Stimulated activated CD4-positive, alpha-beta T cell treated with anti-CD3 and anti-CD28 coated beads, Interleukin-15, amount 100 ng/mL, for 24 hours (primary cell): ENCODE results near the gene SLCO2B1.

Source experiments
- DNase-seq: peaks from one replicate; pipeline ENCODE4 v3.0.0-alpha.2; 2020

The SLCO2B1 gene

DNA sequence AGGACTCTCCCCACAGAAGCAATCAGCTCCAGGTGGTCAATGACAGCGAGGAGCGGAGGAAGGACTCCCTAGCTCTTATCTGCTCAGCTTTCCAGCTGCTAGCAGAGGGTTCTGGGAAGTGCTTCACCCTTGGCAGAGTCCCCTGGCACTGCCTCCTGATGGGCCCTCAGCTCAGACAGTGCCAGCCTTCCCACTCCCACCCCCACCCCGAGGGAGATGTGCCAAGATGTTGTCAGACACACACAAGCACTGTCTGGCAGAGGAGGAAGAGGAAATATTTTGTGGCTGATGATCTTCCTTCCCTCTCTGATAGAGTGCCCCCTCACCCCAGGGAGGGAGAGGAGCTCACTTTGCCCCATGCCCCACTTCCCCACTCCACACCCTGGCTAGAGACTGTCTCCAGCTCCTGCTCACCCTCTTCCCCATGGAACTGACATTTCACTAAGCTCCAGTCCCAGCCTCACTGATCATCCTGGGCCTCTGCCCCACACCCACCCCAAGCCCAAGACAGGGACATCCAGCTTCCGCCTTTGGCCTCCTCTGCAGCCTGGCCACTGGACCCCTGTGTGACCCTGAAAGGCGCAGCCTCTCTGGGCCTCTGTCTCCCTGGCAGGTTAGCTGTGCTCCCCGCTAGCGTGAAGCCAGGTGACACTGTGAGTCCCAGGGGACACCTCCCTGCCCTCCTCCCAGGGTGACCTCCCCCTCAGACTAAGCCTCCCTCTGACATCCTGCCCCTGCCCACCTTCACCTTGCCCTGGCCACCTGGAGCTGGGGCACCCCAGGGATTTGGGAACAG, 44.5 kb downstream of the SLCO2B1 start:
- DNase-seq, result no peak

DNA sequence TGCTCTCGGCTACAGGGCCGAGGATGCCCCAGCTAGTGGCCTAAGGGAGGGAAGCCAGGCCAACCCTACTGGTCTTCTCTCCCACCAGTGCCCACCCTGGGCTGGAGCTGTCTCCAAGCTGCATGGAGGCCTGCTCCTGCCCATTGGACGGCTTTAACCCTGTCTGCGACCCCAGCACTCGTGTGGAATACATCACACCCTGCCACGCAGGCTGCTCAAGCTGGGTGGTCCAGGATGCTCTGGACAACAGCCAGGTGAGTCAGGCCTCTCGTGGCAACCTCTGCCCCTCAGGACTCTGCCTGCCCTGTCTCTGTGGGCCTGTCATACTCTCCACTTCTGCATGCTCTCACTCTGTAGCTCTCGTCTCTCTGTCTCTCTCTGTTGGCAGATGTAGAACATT, 45.5 kb downstream of the SLCO2B1 start:
- no peak for DNase-seq

DNA sequence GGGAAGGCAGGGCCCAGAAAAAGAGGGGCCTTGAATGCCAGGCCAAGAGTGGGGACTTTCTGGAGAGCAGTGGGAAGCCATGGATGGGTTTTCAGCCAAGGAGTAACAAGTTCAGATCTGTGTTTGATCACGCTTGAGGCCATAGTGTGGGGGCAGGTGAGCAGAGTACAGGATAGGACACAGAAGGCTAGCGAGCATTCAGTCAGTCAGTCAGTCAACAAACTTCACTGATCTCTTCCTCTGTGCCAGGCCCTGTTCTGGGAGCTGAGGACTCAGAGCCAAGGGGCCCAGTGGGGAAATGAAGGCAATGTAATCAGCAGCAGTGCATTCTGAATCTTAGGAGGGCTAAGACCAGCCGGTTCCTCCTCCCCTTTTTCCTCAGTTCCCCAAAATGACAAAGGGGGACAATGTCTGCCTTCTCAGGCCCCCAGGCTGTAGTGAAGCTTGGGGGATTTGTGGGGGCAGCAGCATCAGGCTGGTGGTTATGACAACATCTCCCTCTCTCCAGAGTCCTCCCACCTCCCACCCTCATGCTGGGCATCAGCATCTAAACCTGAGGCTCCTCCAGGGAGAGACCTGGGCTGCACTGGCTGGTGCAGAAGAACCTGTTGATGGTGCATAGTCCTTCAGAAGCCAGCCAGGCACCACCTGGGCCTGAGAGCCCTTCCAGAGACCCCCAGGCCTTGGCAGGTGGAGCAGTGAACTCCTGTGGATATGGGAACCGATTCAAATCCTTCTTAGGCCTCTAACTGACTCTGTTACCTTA, 46.8 kb downstream of the SLCO2B1 start:
- no peak for DNase-seq

DNA sequence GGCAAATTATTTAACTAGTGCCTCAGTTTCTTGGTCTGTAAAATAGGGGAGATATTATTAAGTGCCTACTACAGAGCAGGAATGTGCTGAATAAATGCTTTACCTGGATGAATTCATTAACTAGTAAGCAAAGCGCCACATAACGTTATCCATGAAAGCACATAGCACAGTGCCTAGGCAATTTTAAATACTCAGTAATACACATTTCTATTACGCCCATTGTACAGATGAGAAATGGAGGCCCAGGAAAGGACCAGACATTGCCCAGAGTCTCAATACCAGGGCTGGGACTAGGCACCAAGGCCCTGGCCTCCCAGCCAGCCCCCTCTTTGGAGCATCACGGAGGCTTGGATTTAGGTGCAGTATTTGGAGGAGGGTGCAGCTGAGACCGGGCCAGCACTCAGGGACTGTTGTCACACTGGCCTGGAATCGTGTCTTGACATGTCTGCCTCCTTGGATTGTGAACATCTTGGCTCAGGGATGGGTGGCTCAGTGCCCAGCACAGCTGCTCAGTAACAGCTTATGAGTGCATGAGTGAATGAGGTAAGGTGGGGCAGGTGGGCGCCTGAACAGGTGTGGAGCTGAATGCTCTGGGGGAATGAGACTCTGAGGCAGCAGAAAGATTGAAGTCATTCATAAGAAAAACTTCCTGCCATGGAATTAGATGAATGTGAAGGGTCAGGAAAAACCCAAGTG, 47.5 kb downstream of the SLCO2B1 start:
- no peak for DNase-seq

DNA sequence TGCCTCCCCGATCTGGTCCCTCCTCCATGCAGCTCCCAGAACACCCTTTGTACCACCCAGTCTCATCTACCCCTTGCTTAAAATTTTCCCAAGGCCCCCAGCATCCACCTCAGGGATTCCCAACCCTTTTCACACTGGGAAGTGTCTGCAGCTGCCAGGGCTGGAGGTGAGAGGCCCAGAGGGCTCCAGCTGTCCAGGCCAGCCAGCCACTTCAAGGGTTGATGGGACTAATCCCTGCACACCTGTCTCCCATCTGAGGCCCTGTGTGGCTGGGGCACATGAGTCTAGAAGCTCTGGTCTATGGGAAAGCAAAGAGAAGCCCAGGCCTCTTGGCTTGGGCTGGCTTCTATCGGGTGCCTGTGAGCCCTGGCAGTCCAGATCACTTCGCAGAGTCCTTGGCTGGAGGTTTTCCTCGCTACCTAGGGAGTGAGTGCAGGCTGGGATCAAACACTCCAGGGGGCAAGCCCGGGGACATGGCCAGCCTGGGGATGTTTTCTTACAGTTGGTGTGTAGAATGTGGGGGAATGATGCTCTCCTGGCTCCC, 48.6 kb downstream of the SLCO2B1 start:
- DNase-seq, result no peak

DNA sequence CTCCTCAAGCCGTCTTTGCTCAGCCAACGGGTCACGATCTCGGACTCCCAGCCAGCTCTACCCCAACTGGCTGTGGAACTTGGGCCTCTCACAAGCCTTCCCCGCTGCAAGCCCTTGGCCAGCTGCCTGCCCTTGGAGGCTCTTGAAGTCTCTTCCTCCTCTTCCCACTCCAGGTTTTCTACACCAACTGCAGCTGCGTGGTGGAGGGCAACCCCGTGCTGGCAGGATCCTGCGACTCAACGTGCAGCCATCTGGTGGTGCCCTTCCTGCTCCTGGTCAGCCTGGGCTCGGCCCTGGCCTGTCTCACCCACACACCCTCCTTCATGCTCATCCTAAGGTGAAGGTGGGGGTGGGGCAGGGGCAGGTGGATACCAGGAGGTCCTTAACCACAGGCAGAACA, 49.1 kb downstream of the SLCO2B1 start:
- no peak for DNase-seq

DNA sequence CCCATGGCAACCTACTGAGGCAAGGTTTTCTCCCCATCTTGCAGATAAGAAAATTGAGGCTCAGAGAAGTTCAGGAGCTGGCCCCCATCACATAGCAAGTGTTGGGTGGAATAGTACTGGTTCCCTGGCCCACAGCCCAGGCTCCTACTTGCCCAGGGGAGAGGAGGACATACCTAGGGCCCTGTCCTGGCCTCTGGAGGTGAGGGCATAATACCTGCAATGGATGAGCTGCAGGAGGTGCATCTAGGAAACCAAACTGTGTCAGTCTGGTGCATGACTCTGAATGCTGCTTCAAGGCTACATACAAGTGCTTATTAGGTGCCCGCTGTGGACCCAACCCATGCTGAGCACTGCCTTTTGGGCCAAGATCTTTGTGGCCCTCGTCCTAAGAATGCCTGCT, 49.6 kb downstream of the SLCO2B1 start:
- DNase-seq, result no peak

- DNase-seq, result no peak
Observed at GRCh38 chr11:75201771-75202170, 50.9 kb downstream of the SLCO2B1 start.

DNA sequence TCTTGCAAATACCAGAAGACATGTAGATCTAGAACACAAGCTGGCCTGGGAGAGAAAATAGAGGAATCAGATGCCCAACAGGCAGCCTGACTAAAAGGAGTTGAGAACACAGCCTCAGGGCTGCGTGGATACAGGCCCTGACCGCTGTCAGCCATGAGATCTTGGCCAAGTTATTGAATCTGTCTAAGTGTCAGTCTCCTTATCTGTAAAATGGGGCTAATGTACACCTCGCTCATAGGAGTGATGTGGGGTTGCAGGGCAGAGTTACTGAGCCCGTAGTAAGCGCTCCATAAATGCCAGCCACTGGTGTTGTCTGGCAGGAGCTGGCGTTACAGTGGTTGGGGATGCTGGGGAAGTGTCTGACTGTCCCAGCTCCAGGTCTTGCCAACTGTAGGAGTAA, 51.3 kb downstream of the SLCO2B1 start:
- DNase-seq, result no peak

DNA sequence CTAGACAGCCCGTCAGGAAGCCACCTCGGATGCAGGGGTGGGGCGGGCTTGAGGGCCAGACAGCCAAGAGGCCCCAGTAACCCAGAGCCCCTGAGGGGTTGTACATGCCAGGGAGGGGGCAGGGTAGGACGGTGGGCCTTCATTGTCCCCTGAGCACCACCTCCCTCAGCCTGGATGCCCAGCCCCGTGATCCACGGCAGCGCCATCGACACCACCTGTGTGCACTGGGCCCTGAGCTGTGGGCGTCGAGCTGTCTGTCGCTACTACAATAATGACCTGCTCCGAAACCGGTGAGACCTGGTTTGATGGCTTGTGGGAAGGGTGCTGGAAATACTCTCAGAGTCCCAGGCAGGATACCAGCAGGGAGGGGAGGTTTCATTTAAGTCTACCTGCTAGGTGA, 52.2 kb downstream of the SLCO2B1 start:
- DNase-seq, result no peak

DNA sequence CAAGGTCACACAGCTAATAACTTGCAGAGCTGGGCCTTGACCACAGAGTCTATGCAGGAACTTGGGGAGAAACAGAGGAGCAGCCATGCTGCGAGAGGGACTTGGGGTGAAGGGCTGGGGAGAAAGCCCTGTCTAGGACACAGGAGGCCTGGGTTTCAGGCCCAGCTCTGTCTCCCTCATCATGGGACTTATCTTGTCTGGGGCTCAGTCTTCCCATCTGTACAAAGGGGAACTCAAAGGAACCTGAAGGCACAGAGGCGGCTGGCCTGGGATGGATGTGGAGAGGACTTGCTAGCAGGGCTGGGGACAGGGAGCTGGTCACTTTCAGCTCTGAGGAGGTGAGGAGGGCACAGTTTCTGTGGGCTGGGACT, 52.7 kb downstream of the SLCO2B1 start:
- DNase-seq, result no peak

DNA sequence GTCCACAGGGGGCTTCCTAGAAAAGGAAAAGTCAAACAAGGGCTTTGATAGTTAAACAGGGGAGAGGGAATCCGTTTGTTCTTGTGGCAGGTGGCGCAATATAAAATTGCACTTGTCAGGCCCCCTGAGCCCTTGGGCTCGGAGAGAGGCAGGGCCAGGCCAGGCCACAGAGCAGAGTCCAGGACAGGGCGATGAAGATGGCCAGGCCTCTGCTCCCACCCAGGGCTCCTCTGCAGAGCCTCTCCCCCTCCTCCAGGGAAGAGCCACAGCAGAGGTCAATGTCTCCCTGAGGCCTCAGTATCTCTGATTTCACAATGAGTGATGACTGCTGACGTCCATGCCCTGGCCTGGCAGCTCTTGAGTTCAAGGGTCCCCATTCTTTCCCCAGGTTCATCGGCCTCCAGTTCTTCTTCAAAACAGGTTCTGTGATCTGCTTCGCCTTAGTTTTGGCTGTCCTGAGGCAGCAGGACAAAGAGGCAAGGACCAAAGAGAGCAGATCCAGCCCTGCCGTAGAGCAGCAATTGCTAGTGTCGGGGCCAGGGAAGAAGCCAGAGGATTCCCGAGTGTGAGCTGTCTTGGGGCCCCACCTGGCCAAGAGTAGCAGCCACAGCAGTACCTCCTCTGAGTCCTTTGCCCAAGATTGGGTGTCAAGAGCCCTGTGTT, 53.2 kb downstream of the SLCO2B1 start:
- no peak for DNase-seq

- peak; percentile 89 for DNase-seq
Observed at GRCh38 chr11:75204685-75205563, 54.0 kb downstream of the SLCO2B1 start.

GRCh38 chr11:75205564-75206020, 54.7 kb downstream of the SLCO2B1 start:
- no peak for DNase-seq

- DNase-seq, result no peak
Observed at GRCh38 chr11:75208446-75208845, 57.5 kb downstream of the SLCO2B1 start.

DNA sequence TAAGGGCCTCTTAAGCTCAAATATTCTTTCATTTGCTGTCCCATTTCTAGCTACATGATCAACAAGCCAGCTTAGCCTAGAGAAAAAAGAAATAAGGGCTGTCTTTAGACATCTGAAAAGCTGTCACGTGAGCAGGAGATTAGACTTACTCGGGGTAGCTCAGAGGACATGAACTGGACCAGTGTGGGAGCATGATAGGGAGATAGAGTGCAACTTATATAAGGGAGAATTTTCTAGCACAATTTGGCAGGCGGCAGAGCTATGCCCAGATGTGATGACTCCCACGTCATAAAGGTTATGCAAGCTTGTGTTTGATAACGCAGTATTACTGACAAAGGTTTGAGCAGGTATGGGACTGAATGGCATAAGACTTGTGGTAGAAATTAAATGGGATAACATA, 61.5 kb downstream of the SLCO2B1 start:
- no peak for DNase-seq

DNA sequence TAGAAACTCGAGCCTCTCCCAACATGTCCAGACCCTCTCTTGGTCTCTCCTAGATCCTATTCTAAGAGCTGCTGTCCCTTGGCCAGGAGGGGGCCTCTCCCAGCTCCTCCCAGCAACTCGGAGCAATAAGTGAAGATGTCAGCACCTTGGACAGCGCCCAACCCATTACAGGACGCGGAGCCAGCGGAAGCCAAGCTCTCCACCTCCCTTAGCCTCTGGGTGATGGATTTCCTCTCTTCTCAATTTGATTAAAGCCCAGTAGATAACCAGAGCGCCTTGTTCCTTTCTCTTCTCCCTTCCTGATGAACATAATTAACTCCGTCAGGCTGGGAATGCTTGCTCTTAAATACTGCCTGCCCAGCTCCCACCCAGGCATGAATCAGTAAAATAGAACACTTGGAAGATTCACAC, 63.5 kb downstream of the SLCO2B1 start:
- DNase-seq, result peak; percentile 86

DNA sequence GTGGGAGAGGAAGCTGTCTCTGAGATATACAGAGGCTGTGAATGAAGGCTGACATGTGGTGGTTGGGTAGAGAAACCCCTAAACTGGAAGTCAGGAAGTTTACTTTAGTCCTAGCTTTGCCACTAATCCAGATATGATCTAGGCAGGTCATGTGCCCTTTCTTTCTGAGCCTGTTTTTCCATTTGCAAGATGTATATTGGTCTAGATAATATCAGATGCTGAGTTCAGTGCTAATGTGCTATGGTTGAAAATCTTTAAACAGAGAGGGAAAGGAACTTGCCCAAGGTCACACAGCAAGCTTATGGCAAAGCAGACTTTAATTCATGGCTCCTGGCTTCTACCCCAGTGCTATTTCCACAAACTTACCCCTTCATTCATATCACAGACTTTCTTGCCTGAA, 63.9 kb downstream of the SLCO2B1 start:
- no peak for DNase-seq

GRCh38 chr11:75219869-75220268, 69.0 kb downstream of the SLCO2B1 start:
- DNase-seq, result no peak

DNA sequence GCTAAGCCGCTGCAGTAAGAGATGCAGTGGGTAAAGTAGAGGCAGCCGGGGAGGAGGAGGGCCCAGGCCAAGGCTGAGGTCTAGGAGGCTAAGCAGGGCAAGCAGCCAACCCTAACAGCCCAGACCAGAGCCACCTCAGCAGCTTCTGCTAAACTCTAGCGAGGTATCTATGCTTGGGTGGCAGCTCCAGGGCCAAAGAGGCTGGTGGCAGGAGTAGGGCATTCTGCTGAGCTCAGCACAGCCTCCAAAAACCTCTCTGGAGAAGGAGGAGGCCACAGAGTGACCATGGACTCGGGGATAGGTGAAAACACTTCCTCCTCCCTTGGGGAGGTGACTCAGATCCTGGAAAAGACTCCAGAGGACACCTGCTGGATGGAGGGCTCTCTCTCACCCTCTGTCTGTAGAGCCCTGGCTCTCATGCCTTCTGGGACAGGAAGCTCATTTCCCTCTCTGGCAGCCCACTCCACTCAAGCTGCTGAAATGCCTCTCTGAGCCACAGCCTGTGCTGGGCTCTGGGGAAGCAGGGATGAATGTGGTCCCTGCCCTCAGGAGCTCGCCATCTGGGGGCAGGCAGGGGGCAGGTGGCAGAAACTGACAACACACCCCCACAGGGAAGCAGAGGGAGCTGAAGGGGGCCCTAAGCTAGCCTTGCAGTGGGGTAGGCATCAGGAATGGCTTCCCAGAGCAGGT, 73.2 kb downstream of the SLCO2B1 start:
- DNase-seq, result no peak

- DNase-seq, result no peak
Observed at GRCh38 chr11:75225794-75226193, 74.9 kb downstream of the SLCO2B1 start.
